Measurements from ENCODE around the gene GYS2.

DNA sequence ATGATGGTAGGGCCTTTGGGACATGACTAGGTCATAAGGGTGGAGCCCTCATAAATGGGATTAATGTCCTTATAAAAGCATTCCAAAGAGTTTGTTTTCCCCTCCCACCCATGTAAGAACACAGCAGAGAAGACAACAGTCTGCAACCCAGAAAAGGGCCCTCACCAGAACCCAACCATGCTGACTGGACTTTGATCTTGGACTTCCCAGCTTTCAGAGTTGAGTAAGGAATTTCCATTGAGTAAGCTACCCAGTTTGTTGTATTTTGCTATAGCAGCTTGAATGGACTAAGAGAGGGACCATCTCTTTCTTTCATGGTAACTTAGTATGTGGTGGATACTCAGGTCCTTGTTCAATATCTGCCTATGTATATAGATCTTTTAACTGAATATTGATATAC lies 81.5 kb downstream of the GYS2 start:
- TF ChIP-seq ZNF274 (IDR thresholded peaks at IDR 0.05; ENCODE audit: borderline replicate concordance, low read depth, low read length) (no peak), ZNF140 (CRISPR knock-in tag; IDR thresholded peaks at IDR 0.05) (no peak), TCF7 (IDR thresholded peaks at IDR 0.05; ENCODE audit: borderline replicate concordance) (no peak), THRA (IDR thresholded peaks at IDR 0.05) (no peak), E2F4 (CRISPR knock-in tag; IDR thresholded peaks at IDR 0.05; ENCODE audit: low read depth) (no peak), PATZ1 (CRISPR knock-in tag; IDR thresholded peaks at IDR 0.05; ENCODE audit: borderline replicate concordance) (no peak), ZNF609 (CRISPR knock-in tag; IDR thresholded peaks at IDR 0.05; ENCODE audit: borderline replicate concordance) (no peak), RAD21 (CRISPR knock-in tag; conservative IDR thresholded peaks at IDR 0.05 in 1 of 2, IDR thresholded peaks at IDR 0.05 in 1 of 2) (no peak), ERF (CRISPR knock-in tag; IDR thresholded peaks at IDR 0.05) (no peak), MBD2 (IDR thresholded peaks at IDR 0.05; ENCODE audit: borderline replicate concordance, low read depth) (no peak), POLR2AphosphoS5 (IDR thresholded peaks at IDR 0.05; ENCODE audit: control insufficient read depth, insufficient read depth, low read depth, low read length) (no peak)
- TF ChIP-seq, protein P1, sequence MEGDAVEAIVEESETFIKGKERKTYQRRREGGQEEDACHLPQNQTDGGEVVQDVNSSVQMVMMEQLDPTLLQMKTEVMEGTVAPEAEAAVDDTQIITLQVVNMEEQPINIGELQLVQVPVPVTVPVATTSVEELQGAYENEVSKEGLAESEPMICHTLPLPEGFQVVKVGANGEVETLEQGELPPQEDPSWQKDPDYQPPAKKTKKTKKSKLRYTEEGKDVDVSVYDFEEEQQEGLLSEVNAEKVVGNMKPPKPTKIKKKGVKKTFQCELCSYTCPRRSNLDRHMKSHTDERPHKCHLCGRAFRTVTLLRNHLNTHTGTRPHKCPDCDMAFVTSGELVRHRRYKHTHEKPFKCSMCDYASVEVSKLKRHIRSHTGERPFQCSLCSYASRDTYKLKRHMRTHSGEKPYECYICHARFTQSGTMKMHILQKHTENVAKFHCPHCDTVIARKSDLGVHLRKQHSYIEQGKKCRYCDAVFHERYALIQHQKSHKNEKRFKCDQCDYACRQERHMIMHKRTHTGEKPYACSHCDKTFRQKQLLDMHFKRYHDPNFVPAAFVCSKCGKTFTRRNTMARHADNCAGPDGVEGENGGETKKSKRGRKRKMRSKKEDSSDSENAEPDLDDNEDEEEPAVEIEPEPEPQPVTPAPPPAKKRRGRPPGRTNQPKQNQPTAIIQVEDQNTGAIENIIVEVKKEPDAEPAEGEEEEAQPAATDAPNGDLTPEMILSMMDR (IDR thresholded peaks at IDR 0.05 in 2 of 3, conservative IDR thresholded peaks at IDR 0.05 in 1 of 3; ENCODE audit: insufficient read depth in 2 of 3, low read depth in 1 of 3, low read length in 3 of 3), result no peak
- TF ChIP-seq, protein P2, sequence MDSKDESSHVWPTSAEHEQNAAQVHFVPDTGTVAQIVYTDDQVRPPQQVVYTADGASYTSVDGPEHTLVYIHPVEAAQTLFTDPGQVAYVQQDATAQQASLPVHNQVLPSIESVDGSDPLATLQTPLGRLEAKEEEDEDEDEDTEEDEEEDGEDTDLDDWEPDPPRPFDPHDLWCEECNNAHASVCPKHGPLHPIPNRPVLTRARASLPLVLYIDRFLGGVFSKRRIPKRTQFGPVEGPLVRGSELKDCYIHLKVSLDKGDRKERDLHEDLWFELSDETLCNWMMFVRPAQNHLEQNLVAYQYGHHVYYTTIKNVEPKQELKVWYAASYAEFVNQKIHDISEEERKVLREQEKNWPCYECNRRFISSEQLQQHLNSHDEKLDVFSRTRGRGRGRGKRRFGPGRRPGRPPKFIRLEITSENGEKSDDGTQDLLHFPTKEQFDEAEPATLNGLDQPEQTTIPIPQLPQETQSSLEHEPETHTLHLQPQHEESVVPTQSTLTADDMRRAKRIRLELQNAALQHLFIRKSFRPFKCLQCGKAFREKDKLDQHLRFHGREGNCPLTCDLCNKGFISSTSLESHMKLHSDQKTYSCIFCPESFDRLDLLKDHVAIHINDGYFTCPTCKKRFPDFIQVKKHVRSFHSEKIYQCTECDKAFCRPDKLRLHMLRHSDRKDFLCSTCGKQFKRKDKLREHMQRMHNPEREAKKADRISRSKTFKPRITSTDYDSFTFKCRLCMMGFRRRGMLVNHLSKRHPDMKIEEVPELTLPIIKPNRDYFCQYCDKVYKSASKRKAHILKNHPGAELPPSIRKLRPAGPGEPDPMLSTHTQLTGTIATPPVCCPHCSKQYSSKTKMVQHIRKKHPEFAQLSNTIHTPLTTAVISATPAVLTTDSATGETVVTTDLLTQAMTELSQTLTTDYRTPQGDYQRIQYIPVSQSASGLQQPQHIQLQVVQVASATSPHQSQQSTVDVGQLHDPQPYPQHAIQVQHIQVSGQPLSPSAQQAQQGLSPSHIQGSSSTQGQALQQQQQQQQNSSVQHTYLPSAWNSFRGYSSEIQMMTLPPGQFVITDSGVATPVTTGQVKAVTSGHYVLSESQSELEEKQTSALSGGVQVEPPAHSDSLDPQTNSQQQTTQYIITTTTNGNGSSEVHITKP (IDR thresholded peaks at IDR 0.05; ENCODE audit: partially characterized antibody), result no peak

All from K562 (cell line).